Ishikawa (cell line): ENCODE data around the gene SKIC2.

ENCODE experiments used
- CEBPB ChIP-seq: IDR thresholded peaks from 2 replicates; pipeline ENCODE4 v1.6.1; 2012
- CREB1 ChIP-seq: IDR thresholded peaks from 2 replicates; pipeline ENCODE4 v1.6.1; 2012; ENCODE audit warnings: low read depth
- EGR1 ChIP-seq: IDR thresholded peaks from 2 replicates; pipeline ENCODE4 v1.6.1; 2012
- EP300 ChIP-seq: IDR thresholded peaks from 2 replicates; pipeline ENCODE4 v1.6.1; 2012; ENCODE audit warnings: borderline replicate concordance
- FOXM1 ChIP-seq: IDR thresholded peaks from 2 replicates; pipeline ENCODE4 v1.6.1; 2012; ENCODE audit warnings: low read depth, borderline replicate concordance
- MAX ChIP-seq: IDR thresholded peaks from 2 replicates; pipeline ENCODE4 v1.6.1; 2012
- NFIC ChIP-seq: IDR thresholded peaks from 2 replicates; pipeline ENCODE4 v1.6.1; 2012
- RAD21 ChIP-seq: IDR thresholded peaks from 2 replicates; pipeline ENCODE4 v1.6.1; 2012; ENCODE audit warnings: low read depth
- TAF1 ChIP-seq: IDR thresholded peaks from 2 replicates; pipeline ENCODE4 v1.6.1; 2012; ENCODE audit warnings: low read depth, mild to moderate bottlenecking
- TCF12 ChIP-seq: IDR thresholded peaks from 2 replicates; pipeline ENCODE4 v1.6.1; 2012; ENCODE audit warnings: low read depth
- TEAD4 ChIP-seq: IDR thresholded peaks from 2 replicates; pipeline ENCODE4 v1.6.1; 2012
- YY1 ChIP-seq: IDR thresholded peaks from 2 replicates; pipeline ENCODE4 v1.6.1; 2012; ENCODE audit warnings: low read depth
- ZBTB7A ChIP-seq: IDR thresholded peaks from 2 replicates; pipeline ENCODE4 v1.6.1; 2012; ENCODE audit warnings: low read depth
- TF ChIP-seq, protein P1 (sequence below): IDR thresholded peaks from 2 replicates; pipeline ENCODE4 v1.6.1; 2012
- TF ChIP-seq, protein P2 (sequence below): IDR thresholded peaks from 2 replicates; pipeline ENCODE4 v1.6.1; 2012; ENCODE audit warnings: low read depth, mild to moderate bottlenecking

Gene SKIC2

GRCh38 chr6:31948753-31949413 is 10.1 kb upstream of the SKIC2 start:
- no peak for TF ChIP-seq RAD21
- TF ChIP-seq MAX, result no peak
- TF ChIP-seq, protein P1, sequence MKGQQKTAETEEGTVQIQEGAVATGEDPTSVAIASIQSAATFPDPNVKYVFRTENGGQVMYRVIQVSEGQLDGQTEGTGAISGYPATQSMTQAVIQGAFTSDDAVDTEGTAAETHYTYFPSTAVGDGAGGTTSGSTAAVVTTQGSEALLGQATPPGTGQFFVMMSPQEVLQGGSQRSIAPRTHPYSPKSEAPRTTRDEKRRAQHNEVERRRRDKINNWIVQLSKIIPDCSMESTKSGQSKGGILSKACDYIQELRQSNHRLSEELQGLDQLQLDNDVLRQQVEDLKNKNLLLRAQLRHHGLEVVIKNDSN, result no peak
- no peak for TF ChIP-seq YY1
- peak; percentile 45; the same call in 1 of the 2 replicates for TF ChIP-seq CEBPB
- no peak for TF ChIP-seq EGR1
- no peak for TF ChIP-seq TCF12
- TF ChIP-seq CREB1, result no peak

DNA sequence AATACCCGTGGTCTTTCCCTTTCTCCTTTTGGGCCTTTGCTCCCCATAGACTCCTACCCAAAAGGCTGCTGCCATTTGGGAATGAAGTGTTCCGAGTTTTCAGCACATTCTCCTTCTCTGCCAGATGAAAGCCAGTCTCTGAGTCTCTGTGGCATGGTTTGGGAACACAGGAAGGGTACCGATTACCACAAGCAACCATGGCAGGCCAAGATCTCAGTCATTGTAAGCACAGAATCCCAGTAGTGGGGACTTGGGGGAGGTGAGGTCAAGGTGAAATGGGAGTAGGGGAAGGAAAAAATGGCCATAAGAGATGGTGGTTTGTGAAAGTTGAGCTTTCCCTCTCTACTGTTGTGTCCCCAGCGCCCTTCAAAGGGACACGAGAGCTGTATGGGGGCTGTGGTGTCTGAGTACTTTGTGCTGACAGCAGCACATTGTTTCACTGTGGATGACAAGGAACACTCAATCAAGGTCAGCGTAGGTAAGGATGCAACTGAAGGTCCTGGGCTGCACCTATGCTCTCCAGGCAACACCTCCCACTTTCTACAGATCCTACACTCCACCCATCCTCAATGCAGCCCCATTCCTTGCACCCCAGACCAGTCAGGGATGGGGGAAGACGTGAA is 8.9 kb upstream of the SKIC2 start:
- no peak for TF ChIP-seq MAX
- TF ChIP-seq EP300, result no peak
- no peak for TF ChIP-seq TCF12
- TF ChIP-seq, protein P2, sequence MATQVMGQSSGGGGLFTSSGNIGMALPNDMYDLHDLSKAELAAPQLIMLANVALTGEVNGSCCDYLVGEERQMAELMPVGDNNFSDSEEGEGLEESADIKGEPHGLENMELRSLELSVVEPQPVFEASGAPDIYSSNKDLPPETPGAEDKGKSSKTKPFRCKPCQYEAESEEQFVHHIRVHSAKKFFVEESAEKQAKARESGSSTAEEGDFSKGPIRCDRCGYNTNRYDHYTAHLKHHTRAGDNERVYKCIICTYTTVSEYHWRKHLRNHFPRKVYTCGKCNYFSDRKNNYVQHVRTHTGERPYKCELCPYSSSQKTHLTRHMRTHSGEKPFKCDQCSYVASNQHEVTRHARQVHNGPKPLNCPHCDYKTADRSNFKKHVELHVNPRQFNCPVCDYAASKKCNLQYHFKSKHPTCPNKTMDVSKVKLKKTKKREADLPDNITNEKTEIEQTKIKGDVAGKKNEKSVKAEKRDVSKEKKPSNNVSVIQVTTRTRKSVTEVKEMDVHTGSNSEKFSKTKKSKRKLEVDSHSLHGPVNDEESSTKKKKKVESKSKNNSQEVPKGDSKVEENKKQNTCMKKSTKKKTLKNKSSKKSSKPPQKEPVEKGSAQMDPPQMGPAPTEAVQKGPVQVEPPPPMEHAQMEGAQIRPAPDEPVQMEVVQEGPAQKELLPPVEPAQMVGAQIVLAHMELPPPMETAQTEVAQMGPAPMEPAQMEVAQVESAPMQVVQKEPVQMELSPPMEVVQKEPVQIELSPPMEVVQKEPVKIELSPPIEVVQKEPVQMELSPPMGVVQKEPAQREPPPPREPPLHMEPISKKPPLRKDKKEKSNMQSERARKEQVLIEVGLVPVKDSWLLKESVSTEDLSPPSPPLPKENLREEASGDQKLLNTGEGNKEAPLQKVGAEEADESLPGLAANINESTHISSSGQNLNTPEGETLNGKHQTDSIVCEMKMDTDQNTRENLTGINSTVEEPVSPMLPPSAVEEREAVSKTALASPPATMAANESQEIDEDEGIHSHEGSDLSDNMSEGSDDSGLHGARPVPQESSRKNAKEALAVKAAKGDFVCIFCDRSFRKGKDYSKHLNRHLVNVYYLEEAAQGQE, result no peak

DNA sequence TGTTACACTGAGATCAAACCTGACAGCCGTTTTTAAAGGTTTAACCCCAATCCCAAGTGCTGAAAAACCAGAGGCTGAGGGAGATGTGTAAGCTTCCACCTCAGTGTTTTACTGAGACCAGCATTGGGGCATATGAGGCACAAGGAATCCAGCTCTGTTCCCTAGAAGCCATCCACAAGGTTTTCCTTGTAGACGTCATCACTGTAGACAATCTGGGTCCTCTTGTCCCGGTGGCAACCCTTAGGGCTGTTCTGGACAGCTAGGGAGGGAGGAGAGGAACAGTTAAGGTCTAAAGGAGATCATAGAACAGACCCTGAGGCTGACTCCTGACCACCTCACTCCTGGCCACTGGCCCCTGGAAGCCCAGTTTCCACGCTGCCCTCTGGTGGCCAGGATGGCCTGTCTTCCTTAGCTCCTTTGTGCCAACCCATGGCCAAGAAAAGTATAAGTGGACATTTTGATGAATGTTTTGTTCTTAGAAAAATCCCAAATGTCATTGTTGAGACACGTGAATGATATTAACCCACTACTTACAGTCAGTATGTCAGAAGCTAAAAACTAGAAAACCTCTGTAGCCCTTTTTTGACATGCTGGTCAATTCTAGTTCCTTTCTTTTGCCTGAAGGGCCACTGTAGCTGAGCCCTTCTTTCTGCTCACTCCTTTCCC is 6.7 kb upstream of the SKIC2 start:
- no peak for TF ChIP-seq CEBPB
- TF ChIP-seq EGR1, result no peak
- no peak for TF ChIP-seq TCF12
- no peak for TF ChIP-seq ZBTB7A
- TF ChIP-seq RAD21, result peak; percentile 56
- TF ChIP-seq EP300, result no peak

DNA sequence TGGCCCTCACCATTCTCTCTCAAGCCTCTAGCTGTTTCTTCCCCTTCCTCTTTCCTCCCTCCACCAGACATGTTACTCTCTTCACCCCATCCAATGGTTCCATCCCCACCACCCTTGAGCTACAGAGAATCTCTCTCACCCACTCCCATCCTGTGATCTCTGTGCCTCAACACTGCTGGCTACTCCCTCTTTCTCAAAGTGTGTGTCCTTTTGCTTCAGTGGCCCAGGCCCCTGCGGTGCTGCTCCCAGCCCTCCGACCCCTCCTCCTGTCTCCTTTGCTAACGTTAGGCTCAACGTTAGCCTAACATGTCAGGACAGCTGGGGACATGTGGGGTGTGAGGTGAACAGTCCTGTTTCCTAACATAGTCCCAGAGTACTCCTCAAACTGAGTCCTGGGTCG is 6.1 kb upstream of the SKIC2 start:
- no peak for TF ChIP-seq TCF12
- no peak for TF ChIP-seq CREB1
- TF ChIP-seq MAX, result no peak
- TF ChIP-seq FOXM1, result no peak
- no peak for TF ChIP-seq EP300
- no peak for TF ChIP-seq CEBPB
- no peak for TF ChIP-seq NFIC
- TF ChIP-seq ZBTB7A, result no peak
- TF ChIP-seq YY1, result no peak

DNA sequence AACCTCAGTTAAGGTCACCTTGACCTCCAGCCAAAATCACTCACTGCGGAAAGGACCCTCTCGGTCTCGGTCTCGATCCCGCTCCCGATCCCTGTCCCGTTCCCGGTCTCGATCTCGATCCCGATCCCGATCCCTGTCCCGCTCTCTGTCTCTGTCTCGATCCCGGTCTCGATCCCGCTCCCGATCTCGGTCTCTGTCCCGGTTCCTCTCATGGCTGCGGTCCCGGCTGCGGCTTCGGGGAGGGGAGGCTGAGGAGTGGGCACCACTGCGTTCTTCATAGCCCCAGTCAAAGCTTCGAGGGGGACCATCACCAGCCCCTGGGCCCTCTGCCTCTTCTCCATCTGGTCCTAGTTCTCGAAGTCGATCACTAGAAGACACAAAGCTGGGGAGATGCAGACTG is 4.5 kb upstream of the SKIC2 start:
- TF ChIP-seq EP300 (no peak), NFIC (no peak), CEBPB (no peak), RAD21 (no peak), YY1 (no peak), EGR1 (no peak), FOXM1 (no peak), ZBTB7A (no peak), MAX (no peak), CREB1 (no peak), TAF1 (no peak), TCF12 (no peak), TEAD4 (no peak)
- TF ChIP-seq, protein P1, result no peak
- TF ChIP-seq, protein P2, result no peak
